ENCODE measurements around the gene MNX1. TPM values are rescaled to one million over a fixed set of nuclear protein-coding genes. Genes with fewer than 3 reads are reported as not detected.

MNX1 gene
- total RNA-seq, 1 donor, result not detected

- no peak for TF ChIP-seq CTCF (IDR thresholded peaks at IDR 0.05; ENCODE audit: insufficient read depth, low read depth, low read length)
- H3K4me3 ChIP-seq (ENCODE audit: low read depth, low read length), result no peak overlapping the region
- no peak for DNase-seq (ENCODE audit: low read depth)
Measured at GRCh38 chr7:157001920-157002818, 8.3 kb downstream of the MNX1 start.

GRCh38 chr7:157000741-157001653 lies 9.5 kb downstream of the MNX1 start:
- TF ChIP-seq CTCF (IDR thresholded peaks at IDR 0.05; ENCODE audit: insufficient read depth, low read depth, low read length), result no peak
- no peak for DNase-seq (ENCODE audit: low read depth)
- peak overlapping the region; percentile 9 for H3K4me3 ChIP-seq (ENCODE audit: low read depth, low read length)

DNA sequence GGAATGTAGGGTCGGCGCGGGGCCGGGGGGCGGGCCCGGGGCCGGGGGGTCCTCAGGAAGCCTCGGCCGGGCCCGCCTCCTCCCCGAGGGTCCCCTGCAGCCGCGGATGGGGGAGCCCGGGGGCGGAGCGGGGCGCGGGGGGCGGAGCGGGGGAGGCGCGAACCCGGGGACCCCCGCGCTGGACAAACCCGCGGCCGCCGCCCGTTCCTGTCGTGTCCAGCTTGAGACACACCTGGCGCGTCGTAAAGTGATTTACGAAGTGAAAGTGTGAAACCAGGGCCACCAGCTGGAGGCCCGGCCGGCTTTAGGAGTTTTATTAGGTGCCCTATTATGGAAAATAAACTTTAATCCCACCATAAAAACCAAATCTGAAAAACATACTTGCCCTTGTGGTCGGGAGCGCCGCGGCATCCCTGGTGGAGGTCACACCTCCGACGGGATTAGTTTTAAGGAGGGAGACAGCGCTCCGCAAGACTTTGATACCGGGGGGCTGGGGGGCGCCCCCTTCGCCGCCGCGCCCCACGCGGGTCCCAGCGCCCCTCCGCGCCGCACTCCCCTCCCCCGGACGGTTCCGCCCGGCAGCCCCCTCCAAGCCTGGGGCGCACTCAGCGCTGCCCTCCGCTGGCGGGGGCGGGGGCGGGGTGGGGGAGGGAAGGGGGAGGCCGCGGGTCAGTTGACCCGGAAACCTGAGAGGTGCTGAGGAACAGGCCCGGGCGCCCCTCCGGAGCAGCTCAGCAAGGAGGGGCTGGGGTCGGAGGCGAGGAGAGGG lies 10.3 kb downstream of the MNX1 start:
- no peak for DNase-seq (ENCODE audit: low read depth)
- peak overlapping the region; percentile 47 for H3K4me3 ChIP-seq (ENCODE audit: low read depth, low read length)
- no peak for TF ChIP-seq CTCF (IDR thresholded peaks at IDR 0.05; ENCODE audit: insufficient read depth, low read depth, low read length)

DNA sequence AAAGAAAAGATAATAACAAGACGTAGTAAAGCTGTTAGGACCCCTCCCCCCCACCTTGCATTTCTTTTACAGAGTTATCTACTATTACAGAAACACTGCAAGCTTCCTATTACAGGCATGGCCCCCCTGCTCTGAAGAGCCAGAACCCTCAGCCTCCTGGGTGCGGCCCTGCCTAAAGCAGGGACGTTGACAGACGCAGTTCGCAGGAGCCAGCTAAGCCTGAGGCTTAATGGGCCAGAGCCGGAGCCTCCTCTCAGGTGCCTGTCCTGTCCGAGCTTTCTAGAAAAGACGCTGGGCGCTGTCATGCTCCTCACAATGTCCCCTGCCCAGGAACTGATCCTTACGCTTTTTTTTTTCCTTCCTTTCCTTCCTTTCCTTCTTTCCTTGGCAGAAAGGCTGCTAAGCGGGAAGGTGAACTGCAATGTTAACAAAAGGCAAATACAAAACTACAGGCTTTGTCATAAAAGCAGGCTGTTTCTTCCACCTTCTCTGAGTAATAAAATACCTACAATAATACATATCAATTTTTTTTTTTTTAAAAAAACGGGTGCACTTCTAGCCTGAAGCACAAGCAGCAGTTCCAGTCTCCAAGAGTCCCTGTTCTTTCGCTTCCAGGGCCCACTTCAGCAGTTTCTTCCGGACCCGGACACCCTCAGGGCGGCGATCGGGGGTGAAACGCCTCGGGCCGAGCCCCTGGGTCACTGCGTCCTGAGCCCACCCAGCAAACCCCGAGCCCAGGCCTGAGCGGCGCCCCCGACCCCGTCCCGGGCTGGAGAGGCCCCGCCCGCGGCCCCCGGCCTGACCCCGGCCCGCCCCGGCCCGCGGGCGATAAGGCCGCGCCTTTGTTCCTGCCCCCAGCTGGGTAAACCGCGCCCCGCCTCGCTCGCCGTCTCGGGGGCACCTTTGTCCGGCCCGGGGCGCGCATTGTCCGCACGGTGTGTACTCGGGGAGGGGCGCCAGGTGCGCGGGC lies 11.2 kb downstream of the MNX1 start:
- DNase-seq (ENCODE audit: low read depth), result no peak

GRCh38 chr7:156994417-156994816 lies 16.0 kb downstream of the MNX1 start:
- TF ChIP-seq CTCF (IDR thresholded peaks at IDR 0.05; ENCODE audit: insufficient read depth, low read depth, low read length), result no peak
- no peak for DNase-seq (ENCODE audit: low read depth)
- H3K4me3 ChIP-seq (ENCODE audit: low read depth, low read length), result no peak overlapping the region

More for the DNA sequence above, 11.2 kb downstream of the MNX1 start:
- TF ChIP-seq CTCF (IDR thresholded peaks at IDR 0.05; ENCODE audit: insufficient read depth, low read depth, low read length), result no peak
- no peak overlapping the region for H3K4me3 ChIP-seq (ENCODE audit: low read depth, low read length)

All from fibroblast of villous mesenchyme (primary cell).